Colonic mucosa (tissue), 4 donors: ENCODE results near the gene ACTMAP. TPM values are rescaled to one million over a fixed set of nuclear protein-coding genes. Genes with fewer than 3 reads are reported as not detected.
"Not testable (repeated sequence)": the region's sequence is repeated elsewhere in the genome, so short reads cannot be mapped to it uniquely, and the experiment has no call there.

ENCODE experiments used
- DNase-seq: peaks from one replicate; pipeline ENCODE4 v3.0.0-alpha.2; 2020
- H3K27ac ChIP-seq: fragments of 200-600 bp; one replicate; pipeline ENCODE4 v1.8.0; 2021
- H3K27me3 ChIP-seq: fragments of 200-600 bp; one replicate; pipeline ENCODE4 v1.8.0; 2021
- H3K36me3 ChIP-seq: fragments of 200-600 bp; one replicate; pipeline ENCODE4 v1.8.0; 2021
- H3K4me1 ChIP-seq: fragments of 200-600 bp; one replicate; pipeline ENCODE4 v1.8.0; 2021; ENCODE audit warnings: mild to moderate bottlenecking
- H3K4me3 ChIP-seq: fragments of 200-600 bp; one replicate; pipeline ENCODE4 v1.8.0; 2021
- H3K9ac ChIP-seq, 2 donors: one replicate each; pipeline ENCODE4 v1.7.0; 2013; ENCODE audit warnings: control low read depth in 2 of 2, low read depth in 2 of 2, low read length in 2 of 2
- H3K9me3 ChIP-seq: fragments of 200-600 bp; one replicate; pipeline ENCODE4 v1.8.0; 2021
- CTCF ChIP-seq: fragments of 200-600 bp; IDR thresholded peaks from one replicate; pipeline ENCODE4 v1.8.0; 2022; ENCODE audit warnings: antibody characterized with exemption, mild to moderate bottlenecking
- intact Hi-C: fragments of 100-400 bp; cut with DNase I; formaldehyde crosslinking; loops from one replicate; pipeline ENCODE4 v1.14.1; 2022
- total RNA-seq, 2 donors: library from RNA; stranded (reverse); fragmentation: NEBNext Ultra II Directional in 1 of 2; extraction: Animal tissue kit (Norgen Biotek cat#: 25700) in 1 of 2; gene quantifications; one replicate each; pipeline ENCODE4 v1.2.1, GENCODE V29; 2021
- donor health status: healthy.
- donor health status: DM: no; HTN: no; CAD: no.
- donor health status: DM: no; HTN: no; CAD: no.

The ACTMAP gene
- total RNA-seq, 2 donors from 2014 or later = 11.1 to 18.7 TPM

DNA sequence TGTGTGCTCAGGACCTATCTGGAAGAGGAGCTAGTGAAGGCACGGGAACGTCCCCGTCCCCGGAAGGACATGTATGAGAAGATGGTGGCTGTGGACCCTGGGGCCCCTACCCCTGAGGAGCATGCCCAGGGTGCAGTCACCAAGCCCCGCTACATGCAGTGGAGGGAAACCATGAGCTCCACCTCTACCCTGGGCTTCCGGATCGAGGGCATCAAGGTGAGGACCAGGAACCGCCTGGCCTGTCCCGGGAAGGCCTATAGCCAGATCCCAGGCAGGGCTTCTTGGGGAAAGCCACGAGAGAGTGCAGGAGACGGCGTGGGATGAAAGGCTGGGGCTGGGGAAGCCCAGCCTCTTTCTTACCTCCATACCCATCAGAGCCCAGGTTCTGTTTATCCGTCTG is 17.1 kb downstream of the ACTMAP start:
- peaks cover 7% of the 10 kb centered on the region for H3K36me3 ChIP-seq
- H3K9me3 ChIP-seq = no peaks in the 10 kb centered on the region
- H3K4me1 ChIP-seq = no peaks in the 10 kb centered on the region
- no peak overlapping the region for H3K9ac ChIP-seq
- intact Hi-C loops = no loop called here
- no peak overlapping the region for H3K4me3 ChIP-seq
- no peak overlapping the region for H3K27ac ChIP-seq
- H3K27me3 ChIP-seq = no peaks in the 10 kb centered on the region
- TF ChIP-seq CTCF = no peak
- DNase-seq = no peak

- peaks cover 14% of the 10 kb centered on the region for H3K36me3 ChIP-seq
- intact Hi-C loops, H3K4me3 ChIP-seq, H3K4me1 ChIP-seq, H3K27me3 ChIP-seq, H3K9me3 ChIP-seq, H3K9ac ChIP-seq, H3K27ac ChIP-seq, DNase-seq: not testable (repeated sequence)
Measured at GRCh38 chr19:40732304-40732703, 18.0 kb downstream of the ACTMAP start.

DNA sequence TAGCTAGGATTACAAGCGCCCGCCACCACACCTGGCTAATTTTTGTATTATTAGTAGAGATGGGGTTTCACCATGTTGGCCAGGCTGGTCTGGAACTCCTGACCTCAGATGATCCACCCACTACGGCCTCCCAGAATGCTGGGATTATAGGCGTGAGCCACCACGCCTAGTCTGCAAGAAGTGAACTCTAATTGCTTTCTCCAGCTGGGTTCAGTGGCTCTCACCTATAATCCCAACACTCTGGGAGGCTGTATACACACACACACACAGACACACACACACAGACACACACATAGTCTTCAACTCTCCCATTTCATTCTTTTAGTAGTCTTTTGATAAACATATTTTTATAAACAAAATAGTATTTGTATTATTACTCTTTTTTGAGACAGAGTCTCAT is 20.2 kb downstream of the ACTMAP start:
- intact Hi-C loops, H3K27ac ChIP-seq, H3K4me1 ChIP-seq, H3K4me3 ChIP-seq, H3K9ac ChIP-seq, H3K27me3 ChIP-seq, H3K9me3 ChIP-seq, DNase-seq: not testable (repeated sequence)
- H3K36me3 ChIP-seq = peaks cover 14% of the 10 kb centered on the region

DNA sequence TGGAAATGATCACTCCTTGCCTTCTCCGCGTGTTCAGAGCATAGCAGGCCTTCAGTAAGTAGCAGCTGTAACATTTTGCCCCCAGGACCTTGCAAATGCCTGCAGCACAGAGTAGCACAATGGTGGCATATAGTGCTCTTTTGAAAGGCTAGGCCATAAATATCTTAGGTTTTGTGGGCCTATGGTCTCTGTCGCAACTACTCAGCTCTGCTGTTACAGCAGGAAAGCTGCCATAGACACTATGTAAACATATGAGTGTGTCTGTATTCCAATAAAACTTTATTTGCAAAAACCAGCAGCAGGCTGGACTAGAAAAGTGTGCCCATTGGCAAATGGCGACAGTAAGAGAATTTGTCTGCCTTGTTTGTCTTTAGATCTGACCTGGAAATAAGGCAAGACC is 24.0 kb downstream of the ACTMAP start:
- Histone ChIP-seq H3K9me3 (no peaks in the 10 kb centered on the region), H3K36me3 (peaks cover 7% of the 10 kb centered on the region), H3K4me3 (no peak overlapping the region), H3K27ac (no peak overlapping the region), H3K27me3 (no peaks in the 10 kb centered on the region), H3K4me1 (no peaks in the 10 kb centered on the region), H3K9ac (no peak overlapping the region)
- DNase-seq = no peak
- intact Hi-C loops = no loop called here
- TF ChIP-seq CTCF = no peak

DNA sequence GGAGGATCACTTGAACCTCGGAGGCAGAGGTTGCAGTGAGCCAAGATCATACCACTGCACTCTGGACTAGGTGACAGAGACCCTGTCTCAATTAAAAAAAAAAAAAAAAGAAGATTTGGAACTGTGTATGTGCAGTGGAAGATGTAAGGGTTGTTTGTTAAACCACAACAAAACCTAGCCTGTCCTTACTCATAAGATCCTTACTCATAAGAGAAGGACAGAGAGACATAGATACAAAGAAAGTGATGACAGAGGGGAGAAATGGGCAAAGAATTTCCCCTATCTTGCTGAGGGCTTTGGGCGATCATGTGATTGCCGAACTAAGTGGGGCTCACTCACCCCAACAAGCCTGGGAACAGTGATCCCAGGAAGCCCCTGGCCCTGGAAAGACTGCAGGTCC is 25.4 kb downstream of the ACTMAP start:
- Histone ChIP-seq H3K9me3 (no peaks in the 10 kb centered on the region), H3K4me1 (peaks cover 2% of the 10 kb centered on the region), H3K9ac (no peak overlapping the region), H3K27me3 (no peaks in the 10 kb centered on the region), H3K36me3 (peaks cover 7% of the 10 kb centered on the region), H3K27ac (no peak overlapping the region), H3K4me3 (no peak overlapping the region)
- no peak for TF ChIP-seq CTCF
- DNase-seq = no peak
- intact Hi-C loops = no loop called here

GRCh38 chr19:40724315-40724714 is 26.0 kb downstream of the ACTMAP start:
- Histone ChIP-seq H3K4me1 (peaks cover 7% of the 10 kb centered on the region), H3K4me3 (no peak overlapping the region), H3K9me3 (no peaks in the 10 kb centered on the region), H3K27ac (no peak overlapping the region), H3K27me3 (no peaks in the 10 kb centered on the region), H3K36me3 (peaks cover 7% of the 10 kb centered on the region), H3K9ac (no peak overlapping the region)
- TF ChIP-seq CTCF = no peak
- no peak for DNase-seq
- intact Hi-C loops = no loop called here
